HG03378 (cell line): ENCODE results near the gene DNM2.
"Not testable (repeated sequence)": the region's sequence is repeated elsewhere in the genome, so short reads cannot be mapped to it uniquely, and the experiment has no call there.

Experiments
- ATAC-seq: cut with Tn5 transposase; IDR thresholded peaks from one replicate; pipeline ENCODE4 v1.9.1; 2021; ENCODE audit warnings: mild to moderate bottlenecking, moderate library complexity; ENCODE audit not compliant: unreplicated experiment

The DNM2 gene

DNA sequence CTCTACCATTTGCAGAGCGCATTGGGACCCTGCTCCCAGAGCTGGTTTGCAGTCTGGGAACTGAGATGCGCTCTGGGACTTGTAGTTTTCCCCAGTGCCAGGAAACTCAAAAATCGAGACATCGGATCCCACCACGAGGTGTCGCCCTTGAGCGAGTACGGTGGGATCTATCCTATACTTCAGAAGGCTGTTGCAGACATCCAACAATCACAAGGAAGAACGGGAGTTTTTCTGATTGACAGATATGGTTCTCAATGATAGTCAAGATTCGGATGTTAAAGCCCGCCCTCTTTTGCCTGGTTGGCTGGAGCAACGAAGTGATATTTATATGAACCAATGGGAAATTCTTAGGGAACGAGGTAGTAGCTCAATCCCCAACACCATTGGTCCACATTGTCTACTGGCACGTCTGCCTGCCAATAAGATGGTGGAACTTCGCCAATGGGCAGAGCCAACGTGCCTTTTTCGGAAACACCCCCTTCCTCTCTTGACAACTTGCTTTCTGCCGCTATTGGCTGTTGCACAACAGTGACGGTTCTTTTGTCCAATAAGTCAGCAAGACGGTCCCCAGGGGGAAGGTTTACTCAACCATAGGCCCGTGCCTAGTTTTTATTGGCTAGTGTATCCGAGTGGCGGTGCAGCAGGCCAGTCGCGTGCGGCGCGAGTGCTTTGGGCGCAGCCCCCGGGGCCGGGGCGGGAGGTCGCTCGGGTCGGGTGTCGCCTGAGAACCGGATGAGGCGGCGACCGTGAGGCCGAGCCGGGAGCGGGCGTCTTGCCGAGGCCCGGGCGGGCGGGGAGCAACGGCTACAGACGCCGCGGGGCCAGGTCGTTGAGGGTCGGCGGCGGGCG, at the start of gene DNM2:
Gene DNM2 (plus strand): TSS at position 724 of the 849 bp plus-strand sequence. CDS start 164 bp downstream, outside the sequence.
- peak; percentile 86 for ATAC-seq

DNA sequence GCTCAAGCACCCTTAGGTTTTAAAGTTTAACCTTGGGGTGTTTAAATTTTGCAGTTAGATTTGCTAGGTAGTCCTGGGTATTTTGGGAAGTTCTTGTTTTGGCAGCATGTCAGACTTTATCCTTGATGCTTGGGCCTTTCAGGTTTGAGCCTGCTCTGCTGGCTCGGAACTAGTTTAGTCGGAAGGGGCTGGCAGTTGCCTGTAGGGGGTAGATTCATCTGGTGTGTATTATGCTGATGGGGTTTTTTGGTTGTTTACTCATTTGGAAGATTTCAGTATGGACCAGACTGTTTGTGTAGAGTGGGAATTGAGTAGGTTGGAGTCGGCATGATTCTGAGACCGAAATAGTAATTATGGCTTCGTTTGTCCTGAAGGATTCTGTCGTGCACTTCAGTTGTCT, 48.6 kb upstream of the DNM2 start:
- ATAC-seq: no peak

GRCh38 chr19:10670182-10670581, 47.7 kb upstream of the DNM2 start:
- ATAC-seq: no peak

DNA sequence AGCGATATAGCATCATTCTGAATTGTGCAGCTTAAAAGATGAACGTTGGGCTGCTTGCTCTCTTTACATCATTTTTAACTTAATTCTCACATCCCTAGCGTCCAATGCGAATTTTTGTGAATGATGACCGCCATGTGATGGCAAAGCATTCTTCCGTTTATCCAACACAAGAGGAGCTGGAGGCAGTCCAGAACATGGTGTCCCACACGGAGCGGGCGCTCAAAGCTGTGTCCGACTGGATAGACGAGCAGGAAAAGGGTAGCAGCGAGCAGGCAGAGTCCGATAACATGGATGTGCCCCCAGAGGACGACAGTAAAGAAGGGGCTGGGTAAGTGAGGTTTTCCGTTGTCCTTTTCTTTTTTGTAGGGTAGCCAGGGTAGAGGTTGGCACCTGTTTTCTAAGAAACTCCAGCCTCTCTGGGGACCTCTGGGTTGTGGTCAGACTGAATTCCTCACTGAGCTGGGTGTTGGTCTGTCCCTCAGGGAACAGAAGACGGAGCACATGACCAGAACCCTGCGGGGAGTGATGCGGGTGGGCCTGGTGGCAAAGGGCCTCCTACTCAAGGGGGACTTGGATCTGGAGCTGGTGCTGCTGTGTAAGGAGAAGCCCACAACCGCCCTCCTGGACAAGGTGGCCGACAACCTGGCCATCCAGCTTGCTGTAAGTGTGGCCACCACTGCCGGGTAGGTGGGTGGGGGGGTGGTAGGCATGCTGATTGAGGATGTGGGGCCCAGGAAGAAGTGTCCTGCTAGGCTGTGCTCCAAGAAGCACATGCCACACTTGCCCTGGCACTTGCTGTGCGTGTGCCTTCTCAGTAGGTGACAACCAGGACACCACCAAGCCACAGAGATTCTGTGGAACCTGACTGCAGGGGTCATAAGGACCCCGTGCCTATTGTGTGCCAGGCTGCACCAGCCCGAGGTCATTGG, 46.7 kb upstream of the DNM2 start:
- no peak for ATAC-seq

DNA sequence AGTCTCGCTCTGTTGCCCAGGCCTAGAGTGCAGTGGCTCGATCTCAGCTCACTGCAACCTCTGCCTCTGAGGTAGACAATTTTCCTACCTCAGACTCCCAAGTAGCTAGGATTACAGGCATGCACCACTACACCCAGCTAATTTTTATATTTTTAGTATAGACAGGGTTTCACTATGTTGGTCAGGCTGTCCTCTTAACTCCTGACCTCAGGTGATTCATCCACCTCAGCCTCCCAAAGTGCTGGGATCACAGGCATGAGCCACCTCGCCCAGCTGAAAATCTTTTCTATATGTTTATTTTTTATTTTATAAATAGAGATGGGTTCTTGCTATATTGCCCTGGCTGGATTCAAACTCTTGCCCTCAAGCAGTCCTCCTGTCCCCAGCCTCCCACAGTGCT, 46.0 kb upstream of the DNM2 start:
- not testable (repeated sequence) for ATAC-seq

- not testable (repeated sequence) for ATAC-seq
These were observed 42.7 kb upstream of the DNM2 start for GRCh38 chr19:10675214-10675613.

DNA sequence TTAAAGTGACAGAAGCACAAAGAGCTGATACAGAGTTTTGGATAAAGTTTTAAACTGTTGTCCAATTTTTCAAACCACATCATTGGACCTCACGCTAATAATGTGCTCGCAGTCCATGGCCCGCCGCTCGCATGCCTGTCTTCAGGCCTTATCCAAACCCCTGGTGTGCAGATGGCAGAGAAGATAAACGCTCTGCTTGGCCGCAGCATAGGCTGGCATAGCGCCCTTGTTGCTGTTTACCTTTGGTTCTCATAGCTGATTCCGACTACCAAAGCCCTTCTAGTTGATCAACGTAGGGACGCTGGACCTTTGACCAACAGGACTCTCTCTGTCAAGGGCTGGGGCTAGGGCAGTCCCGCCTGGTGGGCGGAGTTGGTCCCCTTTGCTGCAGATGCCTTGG, 40.1 kb upstream of the DNM2 start:
- no peak for ATAC-seq

GRCh38 chr19:10678813-10679212, 39.1 kb upstream of the DNM2 start:
- no peak for ATAC-seq

- no peak for ATAC-seq
These were observed 38.1 kb upstream of the DNM2 start for GRCh38 chr19:10679743-10680142.

GRCh38 chr19:10680545-10681135, 37.2 kb upstream of the DNM2 start:
- ATAC-seq: no peak

GRCh38 chr19:10681658-10682057, 36.2 kb upstream of the DNM2 start:
- ATAC-seq: no peak

DNA sequence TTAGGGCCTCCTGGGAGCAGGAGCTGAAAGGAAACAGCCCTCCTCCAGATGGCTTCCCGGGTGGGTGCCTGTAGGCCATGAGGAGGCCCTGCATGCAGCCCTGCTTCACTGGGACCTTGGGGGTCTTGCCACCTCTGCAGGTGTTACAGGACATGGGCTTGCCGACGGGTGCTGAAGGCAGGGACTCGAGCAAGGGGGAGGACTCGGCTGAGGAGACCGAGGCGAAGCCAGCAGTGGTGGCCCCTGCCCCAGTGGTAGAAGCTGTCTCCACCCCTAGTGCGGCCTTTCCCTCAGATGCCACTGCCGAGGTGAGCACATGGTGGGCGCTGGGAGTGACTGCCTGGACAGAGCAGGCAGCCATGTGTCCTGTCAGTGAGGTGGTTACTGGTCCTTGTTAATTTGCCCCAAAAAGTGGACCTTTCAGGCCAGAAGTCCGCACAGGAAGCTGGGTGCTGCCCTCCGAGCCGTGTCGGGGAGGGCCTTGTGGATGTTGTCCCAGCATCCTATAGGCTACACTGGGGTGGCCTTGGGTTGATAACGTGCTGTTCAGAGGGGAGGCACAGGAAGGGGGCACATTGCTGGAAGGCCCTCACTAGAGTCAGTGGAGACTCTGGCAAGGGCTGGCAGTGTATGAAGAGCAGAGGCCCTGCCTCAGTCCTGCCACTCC, 35.3 kb upstream of the DNM2 start:
- ATAC-seq: no peak

GRCh38 chr19:10683064-10683426, 34.8 kb upstream of the DNM2 start:
- no peak for ATAC-seq

DNA sequence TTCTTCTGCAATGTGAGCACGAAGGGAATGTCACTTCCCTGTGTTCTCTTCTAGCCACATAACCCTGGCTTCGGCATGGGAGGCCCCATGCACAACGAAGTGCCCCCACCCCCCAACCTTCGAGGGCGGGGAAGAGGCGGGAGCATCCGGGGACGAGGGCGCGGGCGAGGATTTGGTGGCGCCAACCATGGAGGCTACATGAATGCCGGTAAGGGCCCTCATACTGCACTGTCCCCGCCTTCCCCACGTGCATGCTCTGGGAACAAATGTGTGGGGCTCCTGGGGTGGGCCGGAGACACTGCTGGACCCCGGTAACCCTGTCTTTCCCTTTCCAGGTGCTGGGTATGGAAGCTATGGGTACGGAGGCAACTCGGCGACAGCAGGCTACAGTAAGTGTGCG, 34.3 kb upstream of the DNM2 start:
- ATAC-seq: no peak

GRCh38 chr19:10685210-10685609, 32.7 kb upstream of the DNM2 start:
- ATAC-seq: no peak

DNA sequence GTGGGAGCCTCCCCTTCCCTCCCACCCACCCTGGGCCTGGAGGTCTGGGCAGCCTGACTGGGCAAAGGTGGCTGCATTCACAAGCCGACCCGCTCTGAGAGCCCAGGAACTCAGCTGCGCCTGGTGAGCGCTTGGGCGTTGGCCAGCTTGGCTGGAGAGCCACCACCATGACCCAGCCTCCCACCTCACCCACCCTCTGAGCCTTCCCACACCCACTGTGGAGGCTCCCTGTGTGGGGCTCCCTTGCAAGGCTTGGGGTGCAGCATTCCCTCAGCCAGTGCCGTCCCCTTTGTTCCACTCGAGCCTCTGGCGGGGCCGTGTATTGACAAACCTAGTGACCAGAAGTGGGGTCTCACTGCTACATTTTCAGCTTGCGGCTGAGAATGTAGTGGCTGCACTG, 31.7 kb upstream of the DNM2 start:
- no peak for ATAC-seq

- no peak for ATAC-seq
These were observed 31.0 kb upstream of the DNM2 start for GRCh38 chr19:10686661-10687517.

DNA sequence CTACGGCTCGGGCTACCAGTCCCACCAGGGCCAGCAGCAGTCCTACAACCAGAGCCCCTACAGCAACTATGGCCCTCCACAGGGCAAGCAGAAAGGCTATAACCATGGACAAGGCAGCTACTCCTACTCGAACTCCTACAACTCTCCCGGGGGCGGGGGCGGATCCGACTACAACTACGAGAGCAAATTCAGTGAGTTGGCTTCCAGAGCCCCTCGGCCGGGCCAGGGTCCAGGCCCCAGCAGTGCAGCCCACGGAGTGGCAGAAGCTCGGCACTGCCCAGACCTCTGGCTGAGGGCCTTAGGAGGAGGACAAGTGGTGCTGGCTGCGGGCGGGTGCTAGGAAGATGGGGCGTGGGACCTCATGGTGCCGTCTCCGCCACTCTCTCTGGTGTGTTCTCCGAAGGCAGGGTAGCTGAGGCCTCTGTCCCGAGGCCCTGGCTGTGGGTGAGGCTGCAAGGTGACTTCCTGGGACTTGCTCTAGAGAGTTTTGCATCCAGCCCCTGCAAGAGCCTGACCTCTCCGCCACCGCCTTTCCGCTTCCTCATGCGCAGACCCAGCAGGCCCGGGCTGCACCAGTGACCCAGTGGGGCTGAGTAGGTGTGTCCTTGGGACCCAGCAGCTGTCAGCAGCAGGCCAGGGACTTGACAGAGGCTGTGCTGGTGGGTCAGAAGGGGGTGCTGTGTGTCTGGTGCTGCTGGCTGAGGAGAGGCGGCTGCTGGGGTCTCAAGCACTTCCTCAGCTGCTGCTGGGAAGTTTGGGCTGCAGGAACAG, 30.2 kb upstream of the DNM2 start:
- no peak for ATAC-seq

DNA sequence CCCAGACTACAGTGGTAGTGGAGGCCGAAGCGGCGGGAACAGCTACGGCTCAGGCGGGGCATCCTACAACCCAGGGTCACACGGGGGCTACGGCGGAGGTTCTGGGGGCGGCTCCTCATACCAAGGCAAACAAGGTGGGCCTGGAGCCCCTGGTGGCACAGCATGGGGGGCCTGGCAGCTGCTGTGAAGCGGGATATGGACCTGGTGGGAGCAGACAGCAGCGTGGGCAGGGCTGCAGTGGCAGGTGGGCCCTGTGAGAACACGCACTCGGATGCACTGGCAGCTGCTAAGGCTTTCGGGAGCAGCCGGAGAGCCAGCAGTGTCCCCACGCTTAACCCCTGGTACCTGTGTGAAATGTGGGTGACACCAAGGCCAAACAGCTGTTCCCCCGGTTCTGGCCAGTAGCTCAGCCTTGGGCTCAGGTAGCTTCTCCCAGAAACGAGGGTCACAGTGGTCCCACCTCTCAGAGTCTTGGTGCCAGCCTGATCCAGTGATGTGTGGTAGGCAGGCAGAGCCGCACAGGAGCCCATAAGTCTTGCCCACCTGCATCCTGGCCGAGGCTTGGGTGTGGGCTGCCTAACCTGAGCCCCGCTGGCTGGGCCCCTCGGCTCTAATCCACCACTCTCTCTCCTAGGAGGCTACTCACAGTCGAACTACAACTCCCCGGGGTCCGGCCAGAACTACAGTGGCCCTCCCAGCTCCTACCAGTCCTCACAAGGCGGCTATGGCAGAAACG, 29.2 kb upstream of the DNM2 start:
- no peak for ATAC-seq
